Measurements from ENCODE around the gene USP15. TPM values are rescaled to one million over a fixed set of nuclear protein-coding genes. Genes with fewer than 3 reads are reported as not detected.

The USP15 gene
- total and polyA plus RNA-seq, 12 donors: 26.7 to 76.0 (median 61.9) TPM

DNA sequence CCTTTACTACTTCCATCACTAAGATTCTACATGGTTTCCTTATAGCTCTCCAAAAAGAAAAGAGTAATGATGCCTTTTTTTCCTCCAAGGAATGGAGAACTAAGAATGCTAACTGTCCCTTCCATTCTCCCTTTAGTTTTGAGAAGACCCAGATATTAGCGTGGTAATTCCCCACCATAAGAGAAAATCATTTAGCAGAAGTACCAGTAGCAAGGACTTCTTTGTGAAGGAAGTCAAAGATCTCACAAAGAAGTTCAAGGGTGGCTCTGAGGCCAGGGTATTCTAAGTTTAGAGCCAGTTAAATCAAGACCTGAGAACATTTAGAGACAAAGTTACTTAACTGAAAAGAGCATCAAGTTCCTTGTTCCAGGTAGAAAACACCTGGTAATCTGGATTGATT, 7.3 kb downstream of the USP15 start:
- ATAC-seq (no peak), DNase-seq (no peak)
- Histone ChIP-seq H3K4me3 (no peak overlapping the region), H3K27me3 (no peaks in the 10 kb centered on the region), H3K4me1 (peaks cover 7 to 100% (median 89%) of the 10 kb centered on the region in 9 donors), H3K36me3 (no peaks in the 10 kb centered on the region), H3K27ac (no peak overlapping the region), H3K9me3 (no peaks in the 10 kb centered on the region)
- intact Hi-C loops (cut with DNase I): loop anchor here in 4 of 10 donors (10.0 kb wide), 3 partner anchors 67 to 107 kb away; no protein-coding TSS in a partner anchor
- TF ChIP-seq, protein P1, sequence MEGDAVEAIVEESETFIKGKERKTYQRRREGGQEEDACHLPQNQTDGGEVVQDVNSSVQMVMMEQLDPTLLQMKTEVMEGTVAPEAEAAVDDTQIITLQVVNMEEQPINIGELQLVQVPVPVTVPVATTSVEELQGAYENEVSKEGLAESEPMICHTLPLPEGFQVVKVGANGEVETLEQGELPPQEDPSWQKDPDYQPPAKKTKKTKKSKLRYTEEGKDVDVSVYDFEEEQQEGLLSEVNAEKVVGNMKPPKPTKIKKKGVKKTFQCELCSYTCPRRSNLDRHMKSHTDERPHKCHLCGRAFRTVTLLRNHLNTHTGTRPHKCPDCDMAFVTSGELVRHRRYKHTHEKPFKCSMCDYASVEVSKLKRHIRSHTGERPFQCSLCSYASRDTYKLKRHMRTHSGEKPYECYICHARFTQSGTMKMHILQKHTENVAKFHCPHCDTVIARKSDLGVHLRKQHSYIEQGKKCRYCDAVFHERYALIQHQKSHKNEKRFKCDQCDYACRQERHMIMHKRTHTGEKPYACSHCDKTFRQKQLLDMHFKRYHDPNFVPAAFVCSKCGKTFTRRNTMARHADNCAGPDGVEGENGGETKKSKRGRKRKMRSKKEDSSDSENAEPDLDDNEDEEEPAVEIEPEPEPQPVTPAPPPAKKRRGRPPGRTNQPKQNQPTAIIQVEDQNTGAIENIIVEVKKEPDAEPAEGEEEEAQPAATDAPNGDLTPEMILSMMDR (IDR thresholded peaks at IDR 0.05): no peak
- 63 to 72% methylated on average over 1 of the region's 1 CpG for WGBS, 2 donors

DNA sequence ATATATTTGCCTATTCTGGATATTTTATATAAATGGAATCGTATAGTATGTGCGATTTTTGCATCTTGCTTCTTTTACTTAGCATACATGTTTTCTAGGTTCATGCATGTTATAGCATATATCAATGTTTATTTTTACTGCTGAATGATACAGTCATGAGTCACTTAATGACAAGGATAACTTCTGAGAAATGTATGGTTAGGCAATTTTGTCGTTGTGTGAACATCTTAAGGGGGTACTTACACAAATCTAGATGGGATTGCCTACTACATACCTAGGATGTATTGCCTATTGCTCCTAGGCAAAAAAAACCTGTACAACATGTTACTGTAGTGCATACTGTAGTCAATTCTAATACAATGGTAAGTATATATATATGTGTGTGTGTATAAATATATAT, 8.8 kb downstream of the USP15 start:
- Histone ChIP-seq H3K9me3 (no peaks in the 10 kb centered on the region), H3K4me1 (peaks cover 7 to 100% (median 88%) of the 10 kb centered on the region in 9 donors), H3K27me3 (no peaks in the 10 kb centered on the region), H3K4me3 (no peak overlapping the region), H3K36me3 (no peaks in the 10 kb centered on the region), H3K27ac (no peak overlapping the region)
- TF ChIP-seq, protein P1 (IDR thresholded peaks at IDR 0.05): no peak
- ATAC-seq: no peak
- no peak for DNase-seq
- intact Hi-C loops (cut with DNase I): loop anchor here in 4 of 10 donors (10.0 kb wide), 3 partner anchors 66 to 106 kb away; no protein-coding TSS in a partner anchor
- WGBS, 2 donors: 70 to 73% methylated on average over 3 of the region's 3 CpGs

GRCh38 chr12:62269464-62270228, 9.4 kb downstream of the USP15 start:
- no peak overlapping the region for H3K27ac ChIP-seq
- no peaks in the 10 kb centered on the region for H3K9me3 ChIP-seq
- H3K4me1 ChIP-seq: peaks cover 7 to 100% (median 90%) of the 10 kb centered on the region in 9 donors
- DNase-seq: no peak
- H3K27me3 ChIP-seq: no peaks in the 10 kb centered on the region
- no peak overlapping the region for H3K4me3 ChIP-seq
- TF ChIP-seq, protein P1 (IDR thresholded peaks at IDR 0.05): no peak
- intact Hi-C loops (cut with DNase I): loop anchor here in 6 of 10 donors (5.0 to 10.0 kb wide), 5 partner anchors 65 to 105 kb away; no protein-coding TSS in a partner anchor
- WGBS, 2 donors: 82 to 86% methylated on average over 3 of the region's 3 CpGs
- ATAC-seq: no peak
- no peaks in the 10 kb centered on the region for H3K36me3 ChIP-seq

DNA sequence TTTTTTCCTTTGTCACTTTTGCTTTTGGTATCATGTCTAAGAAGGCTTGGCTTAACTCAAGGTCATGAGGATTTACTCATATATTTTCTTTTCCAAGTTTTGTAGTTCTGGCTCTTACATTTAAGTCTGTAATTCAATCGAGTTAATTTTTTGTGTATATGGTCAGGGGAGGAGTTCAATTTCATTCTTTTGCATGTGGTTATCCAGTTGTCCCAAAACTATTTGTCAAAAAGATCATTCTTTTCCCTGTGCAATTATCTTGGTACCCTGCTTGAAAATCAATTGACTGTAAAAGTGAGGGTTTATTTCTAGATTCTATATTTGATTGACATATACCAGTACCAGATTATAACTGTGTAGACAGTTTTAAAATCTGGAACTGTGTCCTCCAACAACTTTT, 10.2 kb downstream of the USP15 start:
- no peak overlapping the region for H3K4me3 ChIP-seq
- peaks cover 7 to 100% (median 92%) of the 10 kb centered on the region in 9 donors for H3K4me1 ChIP-seq
- no peaks in the 10 kb centered on the region for H3K36me3 ChIP-seq
- no peak overlapping the region for H3K27ac ChIP-seq
- no peaks in the 10 kb centered on the region for H3K9me3 ChIP-seq
- H3K27me3 ChIP-seq: no peaks in the 10 kb centered on the region
- 48 to 56% methylated on average over 1 of the region's 1 CpG for WGBS, 2 donors
- ATAC-seq: no peak
- DNase-seq: no peak
- intact Hi-C loops (cut with DNase I): loop anchor here in 2 of 10 donors (5.0 to 10.0 kb wide), 2 partner anchors 94 to 102 kb away; no protein-coding TSS in a partner anchor
- TF ChIP-seq, protein P1 (IDR thresholded peaks at IDR 0.05): no peak
